Esophagus muscularis mucosa (tissue), 4 donors: ENCODE results near the gene ZBED4. TPM values are rescaled to one million over a fixed set of nuclear protein-coding genes. Genes with fewer than 3 reads are reported as not detected.

Source experiments
- DNase-seq: peaks from one replicate; pipeline ENCODE4 v3.0.0-alpha.2; 2017; ENCODE audit errors: extremely low spot score
- H3K27ac ChIP-seq, 4 donors: fragments of 200-600 bp; sonication (generic); replicated peaks in 1 of 4; 1 replicate in 3 of 4; 2 replicates in 1 of 4; pipeline ENCODE4 v1.5.1; 2016 to 2019; ENCODE audit warnings: mild to moderate bottlenecking in 1 of 4
- H3K27me3 ChIP-seq, 4 donors: fragments of 200-600 bp; sonication (generic); one replicate each; pipeline versions ENCODE4 v1.5.1 to v1.6.0; 2016 to 2019
- H3K36me3 ChIP-seq, 4 donors: fragments of 200-600 bp; sonication (generic); one replicate each; pipeline ENCODE4 v1.5.1; 2016 to 2019
- H3K4me1 ChIP-seq, 4 donors: fragments of 200-600 bp; sonication (generic); one replicate each; pipeline ENCODE4 v1.5.1; 2016 to 2019
- H3K4me3 ChIP-seq, 4 donors: fragments of 200-600 bp; sonication (generic); 1 replicate in 2 of 4; 2 replicates in 2 of 4; pipeline ENCODE4 v1.5.1; 2016 to 2019; ENCODE audit warnings: mild to moderate bottlenecking in 4 of 4, moderate library complexity in 1 of 4
- H3K9me3 ChIP-seq, 4 donors: fragments of 200-600 bp; sonication (generic); 1 replicate in 3 of 4; 2 replicates in 1 of 4; pipeline ENCODE4 v1.5.1; 2016 to 2019
- CTCF ChIP-seq, 3 experiments: fragments of 200-600 bp in 2 of 3; fragments of 450-650 bp in 1 of 3; sonication (generic) in 2 of 3; IDR thresholded peaks; one replicate each; pipeline ENCODE4 v1.5.1; 2017 to 2019; ENCODE audit warnings: antibody characterized with exemption in 3 of 3, mild to moderate bottlenecking in 2 of 3, moderate library complexity in 1 of 3
- EP300 ChIP-seq: sonication (generic); formaldehyde crosslinking; IDR thresholded peaks from one replicate; pipeline ENCODE4 v1.6.1; 2017; ENCODE audit warnings: antibody characterized with exemption
- POLR2A ChIP-seq: fragments of 450-650 bp; IDR thresholded peaks from one replicate; pipeline ENCODE4 v1.6.1; 2017; ENCODE audit warnings: antibody characterized with exemption, moderate library complexity, mild to moderate bottlenecking, low read depth
- POLR2AphosphoS5 ChIP-seq, 2 donors: sonication (generic); formaldehyde crosslinking; IDR thresholded peaks; one replicate each; pipeline ENCODE4 v1.6.1; 2017; ENCODE audit warnings: antibody characterized with exemption in 2 of 2
- WGBS: methylation state at CpG from one replicate; pipeline ENCODE4 v1.1.5; 2018; 5-methylcytosine and 5-hydroxymethylcytosine counted together
- intact Hi-C: fragments of 100-400 bp; cut with DNase I; formaldehyde crosslinking; loops from one replicate; pipeline ENCODE4 v1.15.1; 2023
- total RNA-seq, 4 donors: library from RNA; depleted of rRNA; stranded (reverse); fragments of >200 nt; gene quantifications; one replicate each; pipeline versions ENCODE4 v1.1.0 to v1.2.1, GENCODE V29; 2016

ZBED4 gene
- total RNA-seq, 4 donors from 2014 or later, result 6.6 to 11.1 (median 9.5) TPM

GRCh38 chr22:49913026-49913425 lies 59.4 kb downstream of the ZBED4 start:
- intact Hi-C loops, result no loop called here

GRCh38 chr22:49913446-49913845 lies 59.8 kb downstream of the ZBED4 start:
- Histone ChIP-seq H3K27ac (no peak overlapping the region), H3K9me3 (no peaks in the 10 kb centered on the region), H3K36me3 (peaks cover 15 to 59% (median 48%) of the 10 kb centered on the region in 4 donors), H3K4me1 (peaks cover 4 to 19% (median 16%) of the 10 kb centered on the region in 4 donors), H3K27me3 (no peaks in the 10 kb centered on the region), H3K4me3 (no peak overlapping the region)
- intact Hi-C loops, result no loop called here
- 98% methylated on average over 12 of the region's 14 CpGs for WGBS
- DNase-seq, result no peak
- TF ChIP-seq CTCF (IDR thresholded peaks at IDR 0.05) (no peak), EP300 (no peak), POLR2A (no peak), POLR2AphosphoS5 (IDR thresholded peaks at IDR 0.05) (no peak)

More at GRCh38 chr22:49913026-49913425, 59.4 kb downstream of the ZBED4 start:
- Histone ChIP-seq H3K27me3 (no peaks in the 10 kb centered on the region), H3K36me3 (peaks cover 15 to 61% (median 49%) of the 10 kb centered on the region in 4 donors), H3K9me3 (no peaks in the 10 kb centered on the region), H3K4me3 (no peak overlapping the region), H3K27ac (no peak overlapping the region), H3K4me1 (peaks cover 4 to 19% (median 16%) of the 10 kb centered on the region in 4 donors)
- TF ChIP-seq POLR2A (no peak), EP300 (no peak), POLR2AphosphoS5 (IDR thresholded peaks at IDR 0.05) (no peak), CTCF (IDR thresholded peaks at IDR 0.05) (no peak)
- DNase-seq, result no peak
- 96% methylated on average over 13 of the region's 14 CpGs for WGBS

- H3K9me3 ChIP-seq, result no peaks in the 10 kb centered on the region
- no peak overlapping the region for H3K27ac ChIP-seq
- H3K27me3 ChIP-seq, result no peaks in the 10 kb centered on the region
- TF ChIP-seq EP300 (no peak), POLR2AphosphoS5 (IDR thresholded peaks at IDR 0.05) (no peak), POLR2A (no peak), CTCF (IDR thresholded peaks at IDR 0.05) (no peak)
- H3K4me3 ChIP-seq, result no peak overlapping the region
- intact Hi-C loops, result no loop called here
- H3K36me3 ChIP-seq, result peaks cover 15 to 52% (median 41%) of the 10 kb centered on the region in 4 donors
- peaks cover 10 to 26% (median 22%) of the 10 kb centered on the region in 4 donors for H3K4me1 ChIP-seq
- no peak for DNase-seq
- WGBS, result 83% methylated on average over 9 of the region's 12 CpGs
Observed at GRCh38 chr22:49914256-49914655, 60.6 kb downstream of the ZBED4 start.

- H3K4me3 ChIP-seq, result no peak overlapping the region
- TF ChIP-seq CTCF (IDR thresholded peaks at IDR 0.05) (no peak), POLR2AphosphoS5 (IDR thresholded peaks at IDR 0.05) (no peak), EP300 (no peak), POLR2A (no peak)
- DNase-seq, result no peak
- peaks cover 18 to 46% (median 36%) of the 10 kb centered on the region in 4 donors for H3K36me3 ChIP-seq
- peaks cover 15 to 40% (median 29%) of the 10 kb centered on the region in 4 donors for H3K4me1 ChIP-seq
- intact Hi-C loops, result loop anchor here (2.0 to 5.0 kb wide), 3 partner anchors 63 to 148 kb away; partner anchors contain the start of gene ZBED4
- no peaks in the 10 kb centered on the region for H3K27me3 ChIP-seq
- WGBS, result 92% methylated on average over 12 of the region's 12 CpGs
- no peak overlapping the region for H3K27ac ChIP-seq
- H3K9me3 ChIP-seq, result no peaks in the 10 kb centered on the region
Observed at GRCh38 chr22:49915610-49916009, 62.0 kb downstream of the ZBED4 start.

- Histone ChIP-seq H3K4me1 (peaks cover 15 to 41% (median 29%) of the 10 kb centered on the region in 4 donors), H3K27ac (peak overlapping the region in 1 of 4 donors; percentile 92), H3K27me3 (no peaks in the 10 kb centered on the region), H3K4me3 (peak overlapping the region in 1 of 4 donors; percentile 88), H3K9me3 (no peaks in the 10 kb centered on the region), H3K36me3 (peaks cover 25 to 46% (median 37%) of the 10 kb centered on the region in 4 donors)
- WGBS, result 87% methylated on average over 11 of the region's 11 CpGs
- DNase-seq, result no peak
- TF ChIP-seq EP300 (no peak), POLR2AphosphoS5 (IDR thresholded peaks at IDR 0.05) (no peak), CTCF (IDR thresholded peaks at IDR 0.05) (no peak)
- intact Hi-C loops, result loop anchor here (2.0 to 5.0 kb wide), 3 partner anchors 64 to 150 kb away; partner anchors contain the start of gene ZBED4
Observed at GRCh38 chr22:49916831-49917230, 63.2 kb downstream of the ZBED4 start.
